ENCODE results near the gene ACTL7A.

ACTL7A gene

DNA sequence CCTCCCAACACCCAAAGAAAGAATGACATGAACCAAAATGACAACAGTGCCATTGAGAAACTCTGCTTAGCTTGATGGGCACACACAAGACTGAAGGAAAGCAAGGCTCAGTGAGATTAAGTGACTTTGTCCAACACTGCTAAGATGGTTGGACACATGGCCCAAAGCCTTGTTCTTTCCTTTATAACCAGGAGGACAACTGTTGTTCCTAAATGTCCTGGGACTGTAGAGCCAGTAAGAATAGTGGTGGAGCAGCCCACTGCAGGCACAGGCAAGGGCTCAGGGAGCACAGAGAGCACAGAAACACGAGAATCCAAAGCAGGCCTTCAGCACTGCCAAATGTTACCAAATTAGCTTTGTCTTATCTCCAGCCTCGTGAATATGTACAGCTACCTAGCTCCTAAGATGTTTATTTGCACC is 3.9 kb downstream of the ACTL7A start:
- Histone ChIP-seq H3K27me3 (ENCODE audit: insufficient read depth, poor library complexity, severe bottlenecking) (no peaks in the 10 kb centered on the region), H3K27ac (replicated peaks) (no peak overlapping the region), H3K4me3 (replicated peaks; ENCODE audit: insufficient read depth, low read length) (no peak overlapping the region)
- no peak for DNase-seq (ENCODE audit: low read depth in 1 of 2, low spot score in 1 of 2)
- TF ChIP-seq GABPA (IDR thresholded peaks at IDR 0.05; ENCODE audit: low read depth), result no peak
- TF ChIP-seq SPI1 (IDR thresholded peaks at IDR 0.05; ENCODE audit: borderline replicate concordance, low read depth), result no peak
- TF ChIP-seq, protein P1, sequence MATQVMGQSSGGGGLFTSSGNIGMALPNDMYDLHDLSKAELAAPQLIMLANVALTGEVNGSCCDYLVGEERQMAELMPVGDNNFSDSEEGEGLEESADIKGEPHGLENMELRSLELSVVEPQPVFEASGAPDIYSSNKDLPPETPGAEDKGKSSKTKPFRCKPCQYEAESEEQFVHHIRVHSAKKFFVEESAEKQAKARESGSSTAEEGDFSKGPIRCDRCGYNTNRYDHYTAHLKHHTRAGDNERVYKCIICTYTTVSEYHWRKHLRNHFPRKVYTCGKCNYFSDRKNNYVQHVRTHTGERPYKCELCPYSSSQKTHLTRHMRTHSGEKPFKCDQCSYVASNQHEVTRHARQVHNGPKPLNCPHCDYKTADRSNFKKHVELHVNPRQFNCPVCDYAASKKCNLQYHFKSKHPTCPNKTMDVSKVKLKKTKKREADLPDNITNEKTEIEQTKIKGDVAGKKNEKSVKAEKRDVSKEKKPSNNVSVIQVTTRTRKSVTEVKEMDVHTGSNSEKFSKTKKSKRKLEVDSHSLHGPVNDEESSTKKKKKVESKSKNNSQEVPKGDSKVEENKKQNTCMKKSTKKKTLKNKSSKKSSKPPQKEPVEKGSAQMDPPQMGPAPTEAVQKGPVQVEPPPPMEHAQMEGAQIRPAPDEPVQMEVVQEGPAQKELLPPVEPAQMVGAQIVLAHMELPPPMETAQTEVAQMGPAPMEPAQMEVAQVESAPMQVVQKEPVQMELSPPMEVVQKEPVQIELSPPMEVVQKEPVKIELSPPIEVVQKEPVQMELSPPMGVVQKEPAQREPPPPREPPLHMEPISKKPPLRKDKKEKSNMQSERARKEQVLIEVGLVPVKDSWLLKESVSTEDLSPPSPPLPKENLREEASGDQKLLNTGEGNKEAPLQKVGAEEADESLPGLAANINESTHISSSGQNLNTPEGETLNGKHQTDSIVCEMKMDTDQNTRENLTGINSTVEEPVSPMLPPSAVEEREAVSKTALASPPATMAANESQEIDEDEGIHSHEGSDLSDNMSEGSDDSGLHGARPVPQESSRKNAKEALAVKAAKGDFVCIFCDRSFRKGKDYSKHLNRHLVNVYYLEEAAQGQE (IDR thresholded peaks at IDR 0.05; ENCODE audit: insufficient replicate concordance, low read depth), result no peak
- TF ChIP-seq POLR2AphosphoS5 (IDR thresholded peaks at IDR 0.05; ENCODE audit: low read depth), result no peak
- TF ChIP-seq, protein P2, sequence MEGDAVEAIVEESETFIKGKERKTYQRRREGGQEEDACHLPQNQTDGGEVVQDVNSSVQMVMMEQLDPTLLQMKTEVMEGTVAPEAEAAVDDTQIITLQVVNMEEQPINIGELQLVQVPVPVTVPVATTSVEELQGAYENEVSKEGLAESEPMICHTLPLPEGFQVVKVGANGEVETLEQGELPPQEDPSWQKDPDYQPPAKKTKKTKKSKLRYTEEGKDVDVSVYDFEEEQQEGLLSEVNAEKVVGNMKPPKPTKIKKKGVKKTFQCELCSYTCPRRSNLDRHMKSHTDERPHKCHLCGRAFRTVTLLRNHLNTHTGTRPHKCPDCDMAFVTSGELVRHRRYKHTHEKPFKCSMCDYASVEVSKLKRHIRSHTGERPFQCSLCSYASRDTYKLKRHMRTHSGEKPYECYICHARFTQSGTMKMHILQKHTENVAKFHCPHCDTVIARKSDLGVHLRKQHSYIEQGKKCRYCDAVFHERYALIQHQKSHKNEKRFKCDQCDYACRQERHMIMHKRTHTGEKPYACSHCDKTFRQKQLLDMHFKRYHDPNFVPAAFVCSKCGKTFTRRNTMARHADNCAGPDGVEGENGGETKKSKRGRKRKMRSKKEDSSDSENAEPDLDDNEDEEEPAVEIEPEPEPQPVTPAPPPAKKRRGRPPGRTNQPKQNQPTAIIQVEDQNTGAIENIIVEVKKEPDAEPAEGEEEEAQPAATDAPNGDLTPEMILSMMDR (IDR thresholded peaks at IDR 0.05; ENCODE audit: insufficient read depth, low read length), result no peak

DNA sequence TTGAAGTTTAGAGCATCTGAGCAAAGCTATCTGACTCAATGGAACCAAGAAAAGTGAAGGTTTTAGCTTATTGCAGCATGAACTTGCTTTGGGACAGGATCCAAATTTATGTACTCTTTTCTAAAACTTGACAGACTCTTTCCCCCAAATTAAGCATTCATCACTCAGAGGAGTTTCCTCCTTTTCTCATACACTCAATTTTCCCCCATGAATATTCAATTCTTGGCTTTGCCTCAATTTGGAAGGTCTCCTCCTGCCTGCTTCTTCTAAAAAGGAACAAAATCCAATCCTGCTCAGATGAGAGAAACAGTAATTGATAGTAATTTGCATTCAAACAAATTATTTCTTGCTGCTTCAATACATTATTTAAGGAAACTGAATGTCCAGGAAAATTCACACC is 5.0 kb downstream of the ACTL7A start:
- Histone ChIP-seq H3K4me3 (replicated peaks; ENCODE audit: insufficient read depth, low read length) (no peak overlapping the region), H3K27ac (replicated peaks) (no peak overlapping the region), H3K27me3 (ENCODE audit: insufficient read depth, poor library complexity, severe bottlenecking) (no peaks in the 10 kb centered on the region)
- no peak for DNase-seq (ENCODE audit: low read depth in 1 of 2, low spot score in 1 of 2)
- TF ChIP-seq, protein P1 (IDR thresholded peaks at IDR 0.05; ENCODE audit: insufficient replicate concordance, low read depth), result no peak
- no peak for TF ChIP-seq POLR2AphosphoS5 (IDR thresholded peaks at IDR 0.05; ENCODE audit: low read depth)
- no peak for TF ChIP-seq GABPA (IDR thresholded peaks at IDR 0.05; ENCODE audit: low read depth)
- TF ChIP-seq, protein P2 (IDR thresholded peaks at IDR 0.05; ENCODE audit: insufficient read depth, low read length), result no peak
- TF ChIP-seq SPI1 (IDR thresholded peaks at IDR 0.05; ENCODE audit: borderline replicate concordance, low read depth), result no peak

DNA sequence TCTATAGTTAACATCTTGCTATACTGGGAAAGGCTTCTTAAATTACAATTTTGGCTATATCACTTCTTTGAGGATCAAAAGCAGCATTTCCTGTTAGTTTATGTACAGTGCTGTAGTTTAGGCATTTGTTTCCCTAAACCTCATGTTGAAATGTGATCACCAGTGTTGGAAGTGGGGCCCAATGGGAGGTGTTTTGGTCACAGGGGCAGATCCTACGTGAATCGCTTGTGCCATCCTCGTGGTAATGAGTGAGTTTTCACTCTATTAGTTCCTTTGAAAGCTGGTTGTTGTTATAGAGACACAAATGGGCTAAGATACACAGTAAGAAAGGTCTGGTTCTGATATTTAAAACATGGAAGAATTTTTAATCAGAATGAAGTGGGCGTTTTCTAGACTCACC is 5.8 kb downstream of the ACTL7A start:
- H3K27me3 ChIP-seq (ENCODE audit: insufficient read depth, poor library complexity, severe bottlenecking), result no peaks in the 10 kb centered on the region
- no peak overlapping the region for H3K4me3 ChIP-seq (replicated peaks; ENCODE audit: insufficient read depth, low read length)
- no peak overlapping the region for H3K27ac ChIP-seq (replicated peaks)
- TF ChIP-seq POLR2AphosphoS5 (IDR thresholded peaks at IDR 0.05; ENCODE audit: low read depth) (no peak), SPI1 (IDR thresholded peaks at IDR 0.05; ENCODE audit: borderline replicate concordance, low read depth) (no peak), GABPA (IDR thresholded peaks at IDR 0.05; ENCODE audit: low read depth) (no peak)
- TF ChIP-seq, protein P1 (IDR thresholded peaks at IDR 0.05; ENCODE audit: insufficient replicate concordance, low read depth), result no peak
- TF ChIP-seq, protein P2 (IDR thresholded peaks at IDR 0.05; ENCODE audit: insufficient read depth, low read length), result no peak
- DNase-seq (ENCODE audit: low read depth in 1 of 2, low spot score in 1 of 2), result no peak
